ENCODE results near the gene JUP. TPM values are rescaled to one million over a fixed set of nuclear protein-coding genes. Genes with fewer than 3 reads are reported as not detected.

JUP gene
- 302 and 440 TPM in 2 replicates for total RNA-seq

GRCh38 chr17:41786227-41787020, at the start of gene JUP:
Gene JUP (minus strand): TSS chr17:41786711. CDS start chr17:41771854, 14,857 bp downstream.

GRCh38 chr17:41835800-41836549, 49.5 kb upstream of the JUP start, which contains the start of gene NT5C3B:
Gene NT5C3B (minus strand): TSS chr17:41836232. CDS start chr17:41836193, 39 bp downstream.

GRCh38 chr17:41812381-41813151, 26.1 kb upstream of the JUP start, which contains the start of gene FKBP10:
Gene FKBP10 (plus strand): TSS chr17:41813004. CDS start chr17:41813035, 31 bp downstream.

GRCh38 chr17:41811549-41812380, 25.3 kb upstream of the JUP start, which contains the start of gene P3H4:
Gene P3H4 (minus strand): TSS chr17:41811949. CDS start chr17:41811915, 34 bp downstream.

GRCh38 chr17:41734139-41734948, 52.2 kb downstream of the JUP start, which contains the start of gene HAP1:
Gene HAP1 (minus strand): TSS chr17:41734643. CDS start chr17:41734634, 9 bp downstream.

GRCh38 chr17:41711669-41712400, 74.7 kb downstream of the JUP start, which contains the start of gene GAST:
Gene GAST (plus strand): TSS chr17:41712331. CDS start chr17:41715437, 3,106 bp downstream.

Other genes starting within 250 kb of the JUP start
- gene KRT9, start 214.7 kb downstream of the JUP start, total RNA-seq, result not detected in 2 replicates
- not detected in 2 replicates for gene KRT14, start 199.8 kb downstream of the JUP start, total RNA-seq
- 0.51 TPM in 1 of 2 replicates, not detected in the other for gene KRT16, start 173.9 kb downstream of the JUP start, total RNA-seq
- 2.3 and 25.7 TPM in 2 replicates for gene KRT17, start 162.1 kb downstream of the JUP start, total RNA-seq
- gene EIF1, start 97.8 kb downstream of the JUP start, total RNA-seq, result 99.4 and 202 TPM in 2 replicates
- not detected in 2 replicates for gene GAST, start 74.4 kb downstream of the JUP start, total RNA-seq
- gene HAP1, start 52.1 kb downstream of the JUP start, total RNA-seq, result 0.13 TPM in 1 of 2 replicates, not detected in the other
- gene P3H4, start 25.2 kb upstream of the JUP start, total RNA-seq, result 64.4 and 101 TPM in 2 replicates
- 175 and 310 TPM in 2 replicates for gene FKBP10, start 26.3 kb upstream of the JUP start, total RNA-seq
- 54.9 and 82.1 TPM in 2 replicates for gene NT5C3B, start 49.5 kb upstream of the JUP start, total RNA-seq
- gene KLHL10, start 51.1 kb upstream of the JUP start, total RNA-seq, result not detected in 2 replicates
- 13.2 and 18.5 TPM in 2 replicates for gene KLHL11, start 78.7 kb upstream of the JUP start, total RNA-seq
- 251 and 418 TPM in 2 replicates for gene ACLY, start 132.2 kb upstream of the JUP start, total RNA-seq
- gene ODAD4, start 143.9 kb upstream of the JUP start, total RNA-seq, result 1.0 and 1.1 TPM in 2 replicates
- 63.7 and 81.6 TPM in 2 replicates for gene CNP, start 180.1 kb upstream of the JUP start, total RNA-seq
- 41.1 and 45.5 TPM in 2 replicates for gene DNAJC7, start 230.7 kb upstream of the JUP start, total RNA-seq
- gene NKIRAS2, start 233.4 kb upstream of the JUP start, total RNA-seq, result 52.5 and 74.7 TPM in 2 replicates